Cardiac fibroblast (primary cell): ENCODE data around the gene TRPM8.

ENCODE experiments used
- DNase-seq, 2 donors: peaks; one replicate each; pipeline versions ENCODE4 v3.0.0 to v3.0.0-alpha.2; 2010; ENCODE audit warnings: low read depth in 2 of 2
- H3K4me3 ChIP-seq, 2 donors: replicated peaks in 1 of 2; 1 replicate in 1 of 2; 2 replicates in 1 of 2; pipeline ENCODE4 v1.5.1; 2011; ENCODE audit warnings: low read depth in 2 of 2, low read length in 2 of 2, mild to moderate bottlenecking in 2 of 2, moderate library complexity in 1 of 2
- TF ChIP-seq, protein P1 (sequence below): IDR thresholded peaks from one replicate; pipeline ENCODE4 v1.5.1; 2011; ENCODE audit warnings: low read depth, mild to moderate bottlenecking, low read length, inconsistent platforms

TRPM8 gene

DNA sequence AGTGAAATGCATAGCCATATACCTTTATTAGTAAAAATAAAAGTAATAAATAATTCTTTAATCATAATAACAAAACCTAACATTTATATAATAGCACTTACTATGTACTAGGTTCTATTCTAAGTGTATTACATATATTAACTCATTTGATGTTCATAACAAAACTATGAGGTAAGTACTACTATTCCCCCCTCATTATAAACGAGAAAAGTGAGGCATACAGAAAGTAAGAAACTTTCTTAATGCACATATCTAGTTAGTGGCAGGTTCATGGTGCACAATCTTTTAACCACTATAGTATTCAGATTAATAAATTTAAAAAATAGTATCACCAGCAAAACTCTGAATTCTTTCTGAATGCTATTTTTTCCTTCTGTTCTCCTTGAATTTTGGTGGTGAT, 27.5 kb downstream of the TRPM8 start:
- H3K4me3 ChIP-seq = no peak overlapping the region
- TF ChIP-seq, protein P1, sequence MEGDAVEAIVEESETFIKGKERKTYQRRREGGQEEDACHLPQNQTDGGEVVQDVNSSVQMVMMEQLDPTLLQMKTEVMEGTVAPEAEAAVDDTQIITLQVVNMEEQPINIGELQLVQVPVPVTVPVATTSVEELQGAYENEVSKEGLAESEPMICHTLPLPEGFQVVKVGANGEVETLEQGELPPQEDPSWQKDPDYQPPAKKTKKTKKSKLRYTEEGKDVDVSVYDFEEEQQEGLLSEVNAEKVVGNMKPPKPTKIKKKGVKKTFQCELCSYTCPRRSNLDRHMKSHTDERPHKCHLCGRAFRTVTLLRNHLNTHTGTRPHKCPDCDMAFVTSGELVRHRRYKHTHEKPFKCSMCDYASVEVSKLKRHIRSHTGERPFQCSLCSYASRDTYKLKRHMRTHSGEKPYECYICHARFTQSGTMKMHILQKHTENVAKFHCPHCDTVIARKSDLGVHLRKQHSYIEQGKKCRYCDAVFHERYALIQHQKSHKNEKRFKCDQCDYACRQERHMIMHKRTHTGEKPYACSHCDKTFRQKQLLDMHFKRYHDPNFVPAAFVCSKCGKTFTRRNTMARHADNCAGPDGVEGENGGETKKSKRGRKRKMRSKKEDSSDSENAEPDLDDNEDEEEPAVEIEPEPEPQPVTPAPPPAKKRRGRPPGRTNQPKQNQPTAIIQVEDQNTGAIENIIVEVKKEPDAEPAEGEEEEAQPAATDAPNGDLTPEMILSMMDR = no peak
- no peak for DNase-seq

GRCh38 chr2:233945146-233945545, 28.0 kb downstream of the TRPM8 start:
- TF ChIP-seq, protein P1 = no peak
- no peak overlapping the region for H3K4me3 ChIP-seq
- no peak for DNase-seq

GRCh38 chr2:233950078-233950825, 33.1 kb downstream of the TRPM8 start:
- H3K4me3 ChIP-seq = no peak overlapping the region
- DNase-seq = no peak
- TF ChIP-seq, protein P1 = no peak

DNA sequence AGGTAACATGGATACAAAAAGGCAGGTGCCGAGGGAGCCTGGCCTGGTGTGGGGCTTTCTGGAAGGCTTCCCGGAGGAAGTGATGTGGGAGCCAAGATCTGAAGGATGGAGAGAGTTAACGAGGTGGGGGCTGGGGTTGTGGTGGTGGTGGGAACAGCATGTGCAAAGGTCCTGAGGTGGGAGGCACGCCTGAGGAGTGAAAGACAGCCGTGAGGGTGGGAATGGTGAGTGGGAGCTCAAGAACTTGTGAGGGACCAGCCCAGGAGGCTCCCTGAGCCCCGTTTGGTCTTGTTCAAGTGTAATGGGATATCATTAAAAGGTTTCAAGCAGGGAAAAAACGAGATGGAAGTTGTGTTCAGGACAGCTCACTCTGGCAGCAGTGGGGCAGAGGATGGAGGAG, 35.2 kb downstream of the TRPM8 start:
- no peak overlapping the region for H3K4me3 ChIP-seq
- no peak for DNase-seq
- TF ChIP-seq, protein P1 = no peak

DNA sequence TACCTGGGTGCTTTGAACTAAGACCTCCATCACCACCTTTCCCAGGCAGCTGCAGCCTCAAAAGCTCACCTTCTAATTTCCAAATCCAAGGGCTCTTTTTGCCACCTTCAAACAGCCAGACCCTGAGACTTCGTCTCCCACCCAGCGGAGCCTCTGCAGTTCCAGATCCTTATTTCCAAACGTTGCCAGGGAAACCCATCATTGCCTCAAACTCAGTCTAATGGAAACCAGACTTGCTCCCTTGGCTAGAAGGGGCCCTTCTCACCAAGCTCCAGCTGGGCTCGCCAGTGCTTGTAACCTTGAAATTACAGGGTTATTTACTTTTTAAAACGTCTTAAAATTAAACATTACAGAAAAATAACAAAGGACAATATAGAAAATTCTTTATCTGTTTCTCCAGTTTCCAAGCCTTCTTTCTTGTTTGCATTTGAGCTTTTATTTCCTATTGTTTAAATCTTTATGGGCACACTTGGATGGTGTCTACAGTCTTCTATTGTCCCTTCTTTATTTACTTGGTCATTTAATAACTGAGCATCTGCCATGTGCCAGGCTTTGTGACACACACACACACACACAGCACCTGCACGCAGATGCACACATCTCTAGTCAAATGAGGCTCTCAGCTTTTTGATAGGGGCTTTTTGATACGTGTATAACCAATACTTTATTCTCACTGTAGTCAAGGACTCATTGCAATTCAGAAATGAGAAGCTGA, 36.1 kb downstream of the TRPM8 start:
- DNase-seq = no peak
- H3K4me3 ChIP-seq = no peak overlapping the region
- TF ChIP-seq, protein P1 = no peak

DNA sequence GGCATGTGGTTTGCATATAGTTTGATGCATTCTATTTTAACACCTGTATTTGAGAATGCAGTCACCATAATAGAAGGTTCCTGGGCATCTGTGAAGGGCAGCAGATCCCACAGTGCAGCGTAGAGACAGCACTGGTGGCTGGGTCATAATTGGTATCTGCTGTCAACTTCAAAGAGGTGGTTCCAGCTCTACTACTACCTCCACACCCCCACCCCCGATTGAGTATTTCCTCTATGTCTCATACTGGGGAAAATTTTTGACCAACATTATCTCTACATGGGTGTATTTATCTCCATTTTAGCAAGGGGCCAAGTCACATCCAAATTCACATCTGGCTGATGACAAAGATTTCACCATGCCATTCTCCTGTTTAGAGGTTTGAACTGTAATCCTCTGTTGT, 43.0 kb downstream of the TRPM8 start:
- DNase-seq = no peak
- no peak overlapping the region for H3K4me3 ChIP-seq
- TF ChIP-seq, protein P1 = no peak
